ENCODE results near the gene FGF16. TPM values are rescaled to one million over a fixed set of nuclear protein-coding genes. Genes with fewer than 3 reads are reported as not detected.
A peak's percentile ranks its signal among the peaks of the same experiment; 100 is the strongest.

Gene FGF16
- total and polyA plus RNA-seq, 2 of the 8 experiments (the other 6 are each of a cell fraction or from before 2014, with no cell fraction given) = 0.50 to 1.4 TPM

DNA sequence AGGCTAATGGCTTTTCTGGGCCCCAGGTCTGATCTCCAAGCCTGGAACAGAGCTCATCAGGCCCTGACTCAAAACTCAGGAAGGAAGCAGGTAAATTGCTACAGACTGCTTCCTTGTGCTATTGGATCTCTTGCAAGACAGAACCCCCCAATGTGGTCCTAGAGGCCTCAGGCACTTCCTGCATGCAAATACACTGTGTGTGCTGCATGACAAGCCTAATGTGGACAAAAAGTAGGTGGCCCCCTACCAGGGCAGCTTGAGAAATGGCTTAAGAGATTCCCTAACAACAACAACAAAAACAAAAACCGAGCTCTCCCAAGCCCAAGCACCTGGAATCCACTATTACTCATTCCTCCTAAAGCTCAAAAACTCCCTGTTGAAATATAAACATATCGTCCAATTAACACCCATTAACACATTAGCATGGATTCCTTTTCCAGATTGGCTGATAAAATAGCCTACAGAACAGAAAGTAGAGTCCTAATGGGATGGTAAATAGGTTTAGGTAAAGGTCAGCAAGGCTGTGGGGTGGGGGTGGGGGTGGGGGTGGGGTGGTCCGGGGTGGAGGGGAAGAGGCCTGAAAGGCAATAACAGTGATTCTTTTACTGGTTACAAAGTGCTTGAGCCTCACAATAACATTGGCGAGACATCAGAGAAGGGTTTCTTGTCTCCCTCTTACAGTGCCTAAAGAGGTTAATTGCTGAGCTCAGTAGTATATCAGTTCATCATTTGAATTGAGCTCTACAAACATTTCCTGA lies 24.1 kb upstream of the FGF16 start:
- Histone ChIP-seq H3K9ac (replicated peaks in 1 of 4; ENCODE audit: extremely low read depth in 1 of 4, low read depth in 3 of 4, low read length in 3 of 4) (no peak overlapping the region), H3K27ac (ENCODE audit: low read depth, low read length) (peak overlapping the region; percentile 57), H3K36me3 (ENCODE audit: control insufficient read depth in 2 of 4, insufficient read depth in 4 of 4, low read length in 3 of 4) (no peaks in the 10 kb centered on the region), H2BK12ac (ENCODE audit: low read depth, low read length) (no peak overlapping the region; the same call in 1 of the 2 replicates), H4K5ac (ENCODE audit: insufficient read length, low read depth, low read length) (peak overlapping the region; percentile 87), H3K23ac (ENCODE audit: insufficient read length) (no peak overlapping the region), H3K4ac (replicated peaks; ENCODE audit: insufficient read length, low read depth, low read length) (no peak overlapping the region), H2AK5ac (ENCODE audit: low read depth, low read length) (no peak overlapping the region), H4K20me1 (replicated peaks in 1 of 2; ENCODE audit: control insufficient read depth in 1 of 2, insufficient read depth in 2 of 2, low read length in 2 of 2) (no peaks in the 10 kb centered on the region), H3K23me2 (ENCODE audit: low read depth, low read length) (no peaks in the 10 kb centered on the region; the same call in 1 of the 2 replicates), H3K18ac (ENCODE audit: extremely low read depth, low read length) (no peak overlapping the region), H3K27me3 (replicated peaks in 1 of 4; ENCODE audit: control insufficient read depth in 3 of 4, extremely low read depth in 1 of 4, insufficient read depth in 3 of 4, low read length in 3 of 4) (no peaks in the 10 kb centered on the region), H2BK120ac (replicated peaks; ENCODE audit: low read depth, low read length) (no peak overlapping the region), H4K8ac (ENCODE audit: extremely low read depth, insufficient read depth, low read length) (no peak overlapping the region), H3K56ac (replicated peaks; ENCODE audit: insufficient read length, low read depth, low read length) (no peak overlapping the region), H2BK20ac (ENCODE audit: low read length) (no peak overlapping the region), H4K91ac (replicated peaks; ENCODE audit: insufficient read length, low read length) (no peak overlapping the region), H3K79me2 (ENCODE audit: control insufficient read depth in 1 of 2, insufficient read depth in 2 of 2, low read length in 2 of 2) (no peaks in the 10 kb centered on the region), H3K4me2 (ENCODE audit: insufficient read depth in 1 of 2, low read depth in 2 of 2, low read length in 2 of 2) (peak overlapping the region; percentile 20 to 43; a peak in 3 of 4 replicates), H3K4me3 (ENCODE audit: extremely low read depth in 1 of 4, insufficient read depth in 2 of 4, low read depth in 3 of 4, low read length in 4 of 4) (no peak overlapping the region), H2BK15ac (ENCODE audit: low read length) (no peak overlapping the region), H2BK5ac (ENCODE audit: low read depth, low read length) (peak overlapping the region; percentile 60; the same call in 1 of the 2 replicates), H2AFZ (ENCODE audit: low read length) (no peak overlapping the region), H3K4me1 (replicated peaks in 1 of 4; ENCODE audit: control insufficient read depth in 3 of 4, insufficient read depth in 4 of 4, low read length in 3 of 4) (peaks cover 2 to 13% (median 7%) of the 10 kb centered on the region in 4 experiments), H3K14ac (ENCODE audit: insufficient read length) (no peak overlapping the region), H3K79me1 (ENCODE audit: low read depth, low read length) (no peaks in the 10 kb centered on the region), H3K9me3 (ENCODE audit: insufficient read depth in 2 of 2, low read depth in 1 of 2, low read length in 1 of 2) (no peaks in the 10 kb centered on the region)
- TF ChIP-seq TEAD4 (IDR thresholded peaks at IDR 0.05; ENCODE audit: low read depth, low read length) (no peak), ASH2L (IDR thresholded peaks at IDR 0.05; ENCODE audit: low read length) (peak; percentile 32)
- CTCF ChIA-PET (ENCODE audit: partially characterized antibody) = interaction anchor here (0.7 to 1.4 kb wide), 3 partner anchors 8 to 20 kb away, joined by 3 to 4 read pairs (median 3); no protein-coding TSS in a partner anchor
- DNase-seq (ENCODE audit: low read depth in 1 of 2, low spot score in 2 of 2) = peak in 1 of 2 experiments; percentile 58
- WGBS, 2 experiments (ENCODE audit: extremely low coverage in 1 of 2, insufficient coverage in 1 of 2, insufficient read length in 1 of 2, insufficient replicate concordance in 2 of 2, low coverage in 1 of 2, low lambda C conversion rate in 2 of 2, missing lambda C conversion rate in 1 of 2) = 58% methylated on average over 3 of the region's 4 CpGs; no CpG with 5 or more reads in 1 of the 2 experiments
- POLR2A ChIA-PET (ENCODE audit: partially characterized antibody) = interaction anchor here (0.6 to 0.8 kb wide), 2 partner anchors 25 to 162 kb away, joined by 3 to 4 read pairs; partner anchors contain the start of gene FGF16
- FAIRE-seq = peak; percentile 97
